Adipose tissue (tissue), 3 donors: ENCODE measurements around the gene RBMS3. TPM values are rescaled to one million over a fixed set of nuclear protein-coding genes. Genes with fewer than 3 reads are reported as not detected.

Source experiments
- H3K27ac ChIP-seq: one replicate; pipeline ENCODE4 v1.5.1; 2013; ENCODE audit warnings: low read depth, low read length
- WGBS, 3 donors: extraction: QIAGEN DNeasy Blood & Tissue Kit; methylation state at CpG; one replicate each; pipeline ENCODE4 v1.1.7; 2013; 5-methylcytosine and 5-hydroxymethylcytosine counted together
- polyA plus RNA-seq, 3 donors: library from polyadenylated mRNA; stranded (reverse); fragments of 200-250 nt; gene quantifications; one replicate each; pipeline ENCODE4 v1.2.3, GENCODE V29; 2013
- donor health status: healthy with polysubstance abuse.
- donor health status: Bipolar disorder and iron deficiency.
- donor health status: healthy.

Gene RBMS3
- polyA plus RNA-seq, 3 donors = 1.4 to 16.2 (median 10.2) TPM

- no peak overlapping the region for H3K27ac ChIP-seq
- WGBS, 3 donors = 71 to 88% (median 87%) methylated on average over 4 of the region's 4 CpGs
Measured at GRCh38 chr3:29745232-29745870, 464.5 kb downstream of the RBMS3 start.

- no peak overlapping the region for H3K27ac ChIP-seq
- WGBS, 3 donors = 29 to 61% (median 50%) methylated on average over 2 of the region's 2 CpGs
Measured at GRCh38 chr3:29746163-29746760, 465.4 kb downstream of the RBMS3 start.

DNA sequence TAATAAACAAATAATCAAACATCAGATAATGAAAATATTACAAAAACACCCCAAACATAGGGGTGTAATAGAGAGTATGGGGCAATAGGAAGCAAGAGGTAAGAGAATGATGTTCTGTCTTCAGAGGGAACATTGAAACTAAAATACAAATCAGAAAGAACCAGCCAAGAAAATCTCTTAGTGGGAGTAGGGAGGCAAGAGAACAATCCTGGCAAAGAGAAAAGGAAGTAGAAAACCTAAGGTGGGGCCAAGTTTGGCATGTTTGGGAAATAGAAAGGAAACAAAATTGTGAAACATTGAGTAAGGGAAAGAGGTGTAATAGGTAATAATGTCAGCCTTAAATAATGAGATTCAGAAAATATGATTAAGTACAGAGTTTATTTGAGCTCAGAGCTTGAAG lies 467.1 kb downstream of the RBMS3 start:
- no peak overlapping the region for H3K27ac ChIP-seq

GRCh38 chr3:29751647-29752314 lies 470.9 kb downstream of the RBMS3 start:
- 77 to 91% (median 88%) methylated on average over 9 of the region's 9 CpGs for WGBS, 3 donors
- no peak overlapping the region for H3K27ac ChIP-seq

- no peak overlapping the region for H3K27ac ChIP-seq
- WGBS, 3 donors = 88 to 98% (median 97%) methylated on average over 1 of the region's 1 CpG
Measured at GRCh38 chr3:29754346-29754745, 473.5 kb downstream of the RBMS3 start.

DNA sequence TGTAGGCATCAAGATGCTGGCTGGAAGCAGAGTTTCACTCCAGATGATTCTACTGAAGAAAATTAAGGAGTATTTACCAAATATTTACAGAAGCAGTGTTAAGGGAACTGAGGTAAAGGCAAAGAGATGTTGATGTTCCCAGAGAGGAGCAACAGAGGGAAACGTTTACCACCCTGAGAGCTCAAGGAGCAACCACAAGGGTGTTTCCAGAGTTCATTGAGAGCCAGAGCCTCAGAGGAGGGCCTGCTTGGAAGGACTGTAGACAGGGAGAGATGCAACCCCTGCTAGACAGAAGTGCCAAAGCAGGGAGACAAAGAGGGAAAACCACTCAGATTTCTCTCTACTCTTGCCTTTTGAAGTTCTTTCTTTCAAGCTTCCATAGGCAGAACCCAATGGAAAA lies 474.5 kb downstream of the RBMS3 start:
- H3K27ac ChIP-seq = no peak overlapping the region
- 26 to 60% (median 50%) methylated on average over 1 of the region's 1 CpG for WGBS, 3 donors

- 32 to 69% (median 63%) methylated on average over 1 of the region's 1 CpG for WGBS, 3 donors
- no peak overlapping the region for H3K27ac ChIP-seq
Measured at GRCh38 chr3:29757054-29757777, 476.3 kb downstream of the RBMS3 start.

DNA sequence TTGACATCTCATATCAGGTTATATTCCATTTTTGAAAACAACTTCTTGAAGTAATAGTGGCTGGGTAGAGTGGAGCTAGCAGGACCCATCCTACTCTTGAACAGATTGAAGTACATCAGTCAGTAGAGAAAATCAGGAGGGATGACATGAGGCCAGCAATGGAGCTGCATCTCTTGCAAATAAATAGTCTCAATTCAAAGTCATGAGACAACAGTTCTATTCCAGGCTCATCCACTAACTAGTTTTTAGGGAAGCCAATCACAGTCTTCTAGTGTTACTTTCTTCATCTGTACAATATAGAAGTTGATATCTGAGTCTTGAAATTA lies 477.2 kb downstream of the RBMS3 start:
- H3K27ac ChIP-seq = no peak overlapping the region

DNA sequence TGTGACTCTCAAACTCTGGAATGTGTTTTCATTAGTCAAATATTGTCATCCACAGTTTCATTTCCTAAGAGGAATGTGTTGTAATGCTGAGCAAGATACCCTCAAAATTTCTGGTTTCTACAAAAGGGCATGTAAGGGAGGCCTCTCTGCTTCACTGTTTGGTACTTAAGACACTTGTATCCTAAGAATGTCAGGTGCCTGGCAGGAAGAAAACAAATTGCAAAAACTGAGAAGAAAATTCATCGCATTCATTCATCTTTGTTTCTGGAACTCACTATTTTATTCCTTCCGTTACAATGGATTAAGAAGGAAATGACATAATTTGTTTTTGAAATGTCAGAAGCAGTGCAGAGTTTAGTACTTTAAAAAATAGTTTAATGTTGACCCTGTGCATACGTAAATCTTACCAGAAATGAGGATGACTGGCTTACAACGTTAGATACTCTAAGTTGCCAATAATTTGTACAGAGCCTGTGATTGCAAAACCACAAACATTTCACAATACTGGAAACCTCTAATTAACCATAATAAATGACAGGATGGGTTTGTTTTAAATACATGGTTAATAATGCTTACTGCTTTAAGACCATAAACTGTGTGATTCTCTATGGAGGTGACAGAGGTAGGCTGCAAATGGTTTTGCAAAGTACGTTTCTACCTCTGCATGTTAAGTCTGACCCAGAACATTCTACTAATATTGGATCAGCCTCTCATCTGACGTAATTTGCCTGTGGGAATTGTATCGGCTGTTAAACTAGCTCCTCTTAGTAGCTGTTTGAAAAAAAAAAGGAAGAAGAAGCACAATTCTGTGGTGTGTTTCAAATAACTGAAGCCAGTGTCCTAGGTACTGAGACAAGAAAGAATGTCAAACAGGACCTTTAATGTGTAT lies 477.8 kb downstream of the RBMS3 start:
- WGBS, 3 donors = 17 to 44% (median 20%) methylated on average over 7 of the region's 7 CpGs
- H3K27ac ChIP-seq = no peak overlapping the region

DNA sequence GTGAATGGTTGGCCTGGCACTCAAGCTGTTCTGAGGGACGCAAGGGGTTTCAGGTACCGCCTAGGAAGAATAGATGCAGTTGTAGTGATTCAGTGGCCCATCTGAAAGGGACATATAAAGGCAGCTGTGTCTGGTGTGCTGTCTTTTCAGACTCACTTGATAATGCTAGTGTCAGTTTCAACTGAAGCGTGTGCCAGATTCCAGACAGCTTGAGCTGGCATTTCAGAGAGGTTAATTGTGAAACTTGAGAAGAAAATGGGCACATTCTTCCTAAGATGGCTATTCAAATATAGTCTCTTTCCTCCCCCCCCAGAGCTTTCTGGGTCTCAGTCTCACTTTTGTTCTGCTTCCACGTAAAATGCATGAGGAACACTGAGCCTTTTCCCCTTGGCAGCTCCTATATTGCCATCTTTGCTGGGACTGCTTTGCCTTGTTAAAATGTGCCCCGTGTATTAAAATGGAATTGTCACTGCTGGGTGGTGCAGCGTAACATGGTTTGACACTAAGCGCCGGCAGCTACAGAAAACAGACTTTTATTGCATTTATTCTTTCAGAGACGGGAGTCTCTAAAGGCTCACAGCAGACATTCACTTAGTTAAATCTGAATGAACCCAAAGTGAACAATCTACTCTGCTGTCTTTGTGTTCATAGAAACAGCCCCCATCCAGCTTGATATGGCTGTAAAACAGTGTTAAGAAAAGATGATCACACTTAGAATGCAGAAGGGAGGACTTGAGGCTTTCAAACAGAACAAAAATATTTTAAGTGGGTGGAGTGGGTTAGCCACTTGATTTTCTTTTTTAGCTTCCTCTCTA lies 478.7 kb downstream of the RBMS3 start:
- WGBS, 3 donors = 70 to 86% (median 80%) methylated on average over 9 of the region's 9 CpGs

DNA sequence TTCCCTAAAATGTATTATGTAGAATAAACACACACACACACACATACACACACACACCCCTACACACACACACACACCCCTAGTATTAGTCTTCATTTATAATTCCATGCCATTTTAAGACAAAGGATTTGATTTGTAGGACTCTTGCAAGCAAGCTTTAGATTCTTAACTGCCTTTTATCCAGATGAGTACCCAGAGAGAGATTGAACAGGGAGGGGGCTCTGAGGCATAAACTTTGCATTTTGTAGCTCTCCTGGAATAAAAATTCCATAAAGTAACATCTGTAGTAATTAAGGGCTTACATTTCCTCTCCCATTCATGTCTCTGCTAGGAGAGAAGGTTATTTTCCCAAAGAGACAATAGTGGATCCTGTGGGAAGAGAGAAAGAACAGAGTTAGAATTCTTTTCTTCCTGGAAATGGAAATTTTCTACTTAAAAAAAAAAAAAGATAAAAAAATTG lies 479.4 kb downstream of the RBMS3 start:
- no peak overlapping the region for H3K27ac ChIP-seq

More for the DNA sequence above, 478.7 kb downstream of the RBMS3 start:
- H3K27ac ChIP-seq = peak overlapping the region; percentile 76

- WGBS, 3 donors = 91 to 98% (median 95%) methylated on average over 2 of the region's 2 CpGs
- no peak overlapping the region for H3K27ac ChIP-seq
Measured at GRCh38 chr3:29761517-29761916, 480.6 kb downstream of the RBMS3 start.

GRCh38 chr3:29763115-29763514 lies 482.2 kb downstream of the RBMS3 start:
- no peak overlapping the region for H3K27ac ChIP-seq
- 86 to 96% (median 94%) methylated on average over 1 of the region's 1 CpG for WGBS, 3 donors

DNA sequence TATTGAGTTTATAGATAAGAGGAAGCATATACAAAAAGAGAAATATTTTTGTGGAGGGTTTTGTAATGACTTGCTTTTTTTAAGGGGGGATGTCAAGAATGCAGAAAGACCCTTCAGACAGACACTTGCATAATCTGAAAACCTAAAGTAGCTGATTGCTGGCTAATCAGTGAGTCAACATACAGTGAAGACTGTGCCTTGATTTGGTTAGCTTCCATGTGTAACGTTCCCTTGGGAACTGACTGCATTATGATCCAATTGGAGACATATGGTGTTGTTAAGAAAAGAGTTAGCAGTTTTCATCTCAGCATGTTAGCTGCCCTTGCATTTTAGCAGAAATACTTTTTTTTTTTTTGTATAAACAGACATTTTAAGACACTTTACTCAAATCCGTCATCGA lies 483.2 kb downstream of the RBMS3 start:
- H3K27ac ChIP-seq = no peak overlapping the region
- 49 to 63% (median 49%) methylated on average over 3 of the region's 3 CpGs for WGBS, 3 donors

GRCh38 chr3:29764603-29765254 lies 483.9 kb downstream of the RBMS3 start:
- 25 to 36% (median 34%) methylated on average over 2 of the region's 2 CpGs for WGBS, 3 donors
- H3K27ac ChIP-seq = no peak overlapping the region

- 64 to 73% (median 69%) methylated on average over 3 of the region's 3 CpGs for WGBS, 3 donors
- no peak overlapping the region for H3K27ac ChIP-seq
Measured at GRCh38 chr3:29771602-29772001, 490.7 kb downstream of the RBMS3 start.

DNA sequence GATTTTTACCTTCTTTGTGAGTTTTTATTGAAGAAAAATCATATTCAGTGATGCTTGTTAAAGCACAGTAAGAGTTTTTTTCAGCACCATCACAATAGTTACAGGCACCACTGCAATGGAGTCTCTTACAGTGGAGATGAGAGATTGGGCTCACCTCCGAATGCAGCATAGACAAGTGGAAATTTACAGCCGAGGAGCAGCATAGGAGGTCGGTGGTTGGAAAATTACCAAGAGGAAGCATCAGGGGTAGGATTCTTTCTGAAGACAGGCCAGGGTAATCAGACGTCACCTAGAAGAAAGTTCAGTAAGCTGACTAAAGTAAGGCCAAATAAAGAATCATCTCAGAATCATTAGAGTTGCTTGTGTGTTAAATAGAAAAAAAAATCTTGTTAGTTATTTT lies 491.6 kb downstream of the RBMS3 start:
- H3K27ac ChIP-seq = no peak overlapping the region
- WGBS, 3 donors = 69 to 75% (median 74%) methylated on average over 4 of the region's 4 CpGs
